ENCODE results near the gene PLCE1. TPM values are rescaled to one million over a fixed set of nuclear protein-coding genes. Genes with fewer than 3 reads are reported as not detected.

The PLCE1 gene
- total and polyA plus RNA-seq, 4 donors: 1.5 to 15.7 (median 5.2) TPM

- ATAC-seq (ENCODE audit: insufficient read depth, low FRiP score) (no peak), DNase-seq (no peak)
- no peak for TF ChIP-seq CTCF (IDR thresholded peaks at IDR 0.05; ENCODE audit: control extremely low read depth, extremely low read depth)
- peaks cover 0 to 6% (median 0%) of the 10 kb centered on the region in 4 donors for H3K9me3 ChIP-seq (ENCODE audit: control insufficient read depth in 4 of 4, insufficient read depth in 3 of 4, low read length in 3 of 4)
- no peak overlapping the region for H3K27ac ChIP-seq (ENCODE audit: low read depth in 1 of 2, low read length in 1 of 2)
- H3K27me3 ChIP-seq (ENCODE audit: control insufficient read depth in 3 of 3, insufficient read depth in 3 of 3, low read length in 2 of 3): no peaks in the 10 kb centered on the region
- no peaks in the 10 kb centered on the region for H3K36me3 ChIP-seq (ENCODE audit: control insufficient read depth in 4 of 4, insufficient read depth in 4 of 4, low read length in 4 of 4)
- peaks cover 0 to 15% (median 9%) of the 10 kb centered on the region in 5 donors for H3K4me1 ChIP-seq (ENCODE audit: control insufficient read depth in 5 of 5, insufficient read depth in 5 of 5, low read length in 5 of 5)
- no peak overlapping the region for H3K4me3 ChIP-seq
- H3K9ac ChIP-seq (ENCODE audit: insufficient read depth in 1 of 2, low read length in 2 of 2): no peak overlapping the region
- WGBS, 2 donors: 88 to 93% methylated on average over 2 of the region's 2 CpGs
Measured at GRCh38 chr10:94008526-94008925, 14.8 kb downstream of the PLCE1 start.

- H3K36me3 ChIP-seq (ENCODE audit: control insufficient read depth in 4 of 4, insufficient read depth in 4 of 4, low read length in 4 of 4): no peaks in the 10 kb centered on the region
- no peak overlapping the region for H3K4me3 ChIP-seq
- H3K27me3 ChIP-seq (ENCODE audit: control insufficient read depth in 3 of 3, insufficient read depth in 3 of 3, low read length in 2 of 3): no peaks in the 10 kb centered on the region
- DNase-seq (no peak), ATAC-seq (ENCODE audit: insufficient read depth, low FRiP score) (no peak)
- H3K27ac ChIP-seq (ENCODE audit: low read depth in 1 of 2, low read length in 1 of 2): no peak overlapping the region
- 91 to 93% methylated on average over 2 of the region's 2 CpGs for WGBS, 2 donors
- H3K4me1 ChIP-seq (ENCODE audit: control insufficient read depth in 5 of 5, insufficient read depth in 5 of 5, low read length in 5 of 5): peaks cover 0 to 15% (median 11%) of the 10 kb centered on the region in 5 donors
- peaks cover 0 to 6% (median 0%) of the 10 kb centered on the region in 4 donors for H3K9me3 ChIP-seq (ENCODE audit: control insufficient read depth in 4 of 4, insufficient read depth in 3 of 4, low read length in 3 of 4)
- H3K9ac ChIP-seq (ENCODE audit: insufficient read depth in 1 of 2, low read length in 2 of 2): no peak overlapping the region
- TF ChIP-seq CTCF (IDR thresholded peaks at IDR 0.05; ENCODE audit: control extremely low read depth, extremely low read depth): no peak
Measured at GRCh38 chr10:94010116-94010515, 16.4 kb downstream of the PLCE1 start.

GRCh38 chr10:94010886-94011285, 17.2 kb downstream of the PLCE1 start:
- Histone ChIP-seq H3K4me3 (no peak overlapping the region), H3K9ac (ENCODE audit: insufficient read depth in 1 of 2, low read length in 2 of 2) (no peak overlapping the region), H3K27me3 (ENCODE audit: control insufficient read depth in 3 of 3, insufficient read depth in 3 of 3, low read length in 2 of 3) (no peaks in the 10 kb centered on the region), H3K4me1 (ENCODE audit: control insufficient read depth in 5 of 5, insufficient read depth in 5 of 5, low read length in 5 of 5) (peaks cover 0 to 15% (median 6%) of the 10 kb centered on the region in 5 donors), H3K36me3 (ENCODE audit: control insufficient read depth in 4 of 4, insufficient read depth in 4 of 4, low read length in 4 of 4) (no peaks in the 10 kb centered on the region), H3K27ac (ENCODE audit: low read depth in 1 of 2, low read length in 1 of 2) (no peak overlapping the region), H3K9me3 (ENCODE audit: control insufficient read depth in 4 of 4, insufficient read depth in 3 of 4, low read length in 3 of 4) (peaks cover 0 to 6% (median 0%) of the 10 kb centered on the region in 4 donors)
- ATAC-seq (ENCODE audit: insufficient read depth, low FRiP score) (no peak), DNase-seq (no peak)
- no peak for TF ChIP-seq CTCF (IDR thresholded peaks at IDR 0.05; ENCODE audit: control extremely low read depth, extremely low read depth)

DNA sequence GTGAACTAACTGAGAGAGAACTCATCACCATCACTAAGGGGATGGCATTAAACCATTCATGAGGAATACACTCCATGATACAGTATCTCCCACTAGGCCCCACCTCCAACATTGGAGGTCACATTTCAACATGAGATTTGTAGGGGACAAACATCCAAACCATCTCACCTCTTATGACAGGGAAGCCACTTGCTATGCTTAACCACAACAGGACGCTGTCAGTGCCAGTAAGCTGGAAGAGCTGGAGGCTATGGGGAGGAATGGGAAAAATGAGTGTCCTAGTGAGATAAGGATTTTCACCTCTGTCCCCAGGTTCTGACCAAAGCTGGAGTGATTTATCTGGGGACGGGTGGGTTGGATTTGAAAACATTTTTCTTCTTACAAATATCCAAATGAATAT, 17.6 kb downstream of the PLCE1 start:
- no peak for TF ChIP-seq CTCF (IDR thresholded peaks at IDR 0.05; ENCODE audit: control extremely low read depth, extremely low read depth)
- H3K9ac ChIP-seq (ENCODE audit: insufficient read depth in 1 of 2, low read length in 2 of 2): no peak overlapping the region
- no peaks in the 10 kb centered on the region for H3K36me3 ChIP-seq (ENCODE audit: control insufficient read depth in 4 of 4, insufficient read depth in 4 of 4, low read length in 4 of 4)
- H3K27me3 ChIP-seq (ENCODE audit: control insufficient read depth in 3 of 3, insufficient read depth in 3 of 3, low read length in 2 of 3): no peaks in the 10 kb centered on the region
- peaks cover 0 to 11% (median 6%) of the 10 kb centered on the region in 5 donors for H3K4me1 ChIP-seq (ENCODE audit: control insufficient read depth in 5 of 5, insufficient read depth in 5 of 5, low read length in 5 of 5)
- 76 to 84% methylated on average over 2 of the region's 2 CpGs for WGBS, 2 donors
- ATAC-seq (ENCODE audit: insufficient read depth, low FRiP score) (no peak), DNase-seq (no peak)
- H3K9me3 ChIP-seq (ENCODE audit: control insufficient read depth in 4 of 4, insufficient read depth in 3 of 4, low read length in 3 of 4): peaks cover 0 to 6% (median 0%) of the 10 kb centered on the region in 4 donors
- H3K4me3 ChIP-seq: no peak overlapping the region
- H3K27ac ChIP-seq (ENCODE audit: low read depth in 1 of 2, low read length in 1 of 2): no peak overlapping the region

All from lung (tissue), 12 donors.